ENCODE data around the gene HNRNPA1L2.
"Not testable (repeated sequence)": the region's sequence is repeated elsewhere in the genome, so short reads cannot be mapped to it uniquely, and the experiment has no call there.

HNRNPA1L2 gene

DNA sequence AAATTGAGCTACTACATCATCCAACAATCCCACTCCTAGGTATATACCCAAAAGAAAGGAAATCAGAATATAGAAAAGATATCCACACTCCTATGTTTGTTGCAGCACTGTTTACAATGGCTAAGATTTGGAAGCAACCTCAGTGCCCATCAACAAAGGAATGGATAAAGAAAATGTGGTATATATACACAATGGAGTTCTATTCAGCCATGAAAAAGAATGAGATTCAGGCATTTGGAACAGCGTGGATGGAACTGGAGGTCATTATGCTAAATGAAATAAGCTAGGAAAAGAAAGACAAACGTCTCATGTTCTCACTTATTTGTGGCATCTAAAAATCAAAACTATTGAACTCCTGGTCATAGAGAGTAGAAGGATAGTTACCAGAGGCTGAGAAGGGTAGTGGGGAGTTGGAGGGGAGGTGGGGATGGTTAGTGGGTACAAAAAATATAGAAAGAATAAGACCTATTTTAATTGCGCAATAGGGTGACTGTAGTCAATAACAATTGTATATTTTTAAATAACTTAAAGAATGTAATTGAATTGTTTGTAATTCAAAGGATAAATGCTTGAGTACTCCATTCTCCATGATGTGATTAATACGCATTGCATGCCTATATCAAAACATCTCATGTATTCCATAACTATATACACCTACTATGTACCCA lies 27.0 kb upstream of the HNRNPA1L2 start:
- Histone ChIP-seq H3K27me3 (ENCODE audit: insufficient read depth, low read length, poor library complexity, severe bottlenecking) (no peaks in the 10 kb centered on the region), H3K9me3 (ENCODE audit: insufficient read depth, low read depth, low read length) (no peaks in the 10 kb centered on the region), H3F3A (ENCODE audit: low read depth) (no peaks in the 10 kb centered on the region), H3K4me1 (ENCODE audit: insufficient read depth, low read length, poor library complexity, severe bottlenecking) (peaks cover 13% of the 10 kb centered on the region), H3K9me2 (replicated peaks; ENCODE audit: low read depth, low read length) (no peaks in the 10 kb centered on the region), H2AFZ (ENCODE audit: low read length) (no peak overlapping the region; the same call in 1 of the 2 replicates), H3K79me2 (ENCODE audit: insufficient read depth, low read length) (peaks cover 27% of the 10 kb centered on the region), H3K4me2 (ENCODE audit: low read depth, low read length, poor library complexity, severe bottlenecking) (no peak overlapping the region), H4K20me1 (ENCODE audit: insufficient read depth, low read length, poor library complexity, severe bottlenecking) (peaks cover 4% of the 10 kb centered on the region), H3K9ac (ENCODE audit: low read depth, low read length, poor library complexity, severe bottlenecking) (no peak overlapping the region), H3K36me3 (ENCODE audit: insufficient read depth, low read length) (no peaks in the 10 kb centered on the region), H3K4me3 (ENCODE audit: low read length, poor library complexity, severe bottlenecking) (no peak overlapping the region)
- no peak for TF ChIP-seq EZH2phosphoT487 (IDR thresholded peaks at IDR 0.05; ENCODE audit: borderline replicate concordance)
- TF ChIP-seq, protein P1, sequence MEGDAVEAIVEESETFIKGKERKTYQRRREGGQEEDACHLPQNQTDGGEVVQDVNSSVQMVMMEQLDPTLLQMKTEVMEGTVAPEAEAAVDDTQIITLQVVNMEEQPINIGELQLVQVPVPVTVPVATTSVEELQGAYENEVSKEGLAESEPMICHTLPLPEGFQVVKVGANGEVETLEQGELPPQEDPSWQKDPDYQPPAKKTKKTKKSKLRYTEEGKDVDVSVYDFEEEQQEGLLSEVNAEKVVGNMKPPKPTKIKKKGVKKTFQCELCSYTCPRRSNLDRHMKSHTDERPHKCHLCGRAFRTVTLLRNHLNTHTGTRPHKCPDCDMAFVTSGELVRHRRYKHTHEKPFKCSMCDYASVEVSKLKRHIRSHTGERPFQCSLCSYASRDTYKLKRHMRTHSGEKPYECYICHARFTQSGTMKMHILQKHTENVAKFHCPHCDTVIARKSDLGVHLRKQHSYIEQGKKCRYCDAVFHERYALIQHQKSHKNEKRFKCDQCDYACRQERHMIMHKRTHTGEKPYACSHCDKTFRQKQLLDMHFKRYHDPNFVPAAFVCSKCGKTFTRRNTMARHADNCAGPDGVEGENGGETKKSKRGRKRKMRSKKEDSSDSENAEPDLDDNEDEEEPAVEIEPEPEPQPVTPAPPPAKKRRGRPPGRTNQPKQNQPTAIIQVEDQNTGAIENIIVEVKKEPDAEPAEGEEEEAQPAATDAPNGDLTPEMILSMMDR (conservative IDR thresholded peaks at IDR 0.05; ENCODE audit: low read length): no peak

DNA sequence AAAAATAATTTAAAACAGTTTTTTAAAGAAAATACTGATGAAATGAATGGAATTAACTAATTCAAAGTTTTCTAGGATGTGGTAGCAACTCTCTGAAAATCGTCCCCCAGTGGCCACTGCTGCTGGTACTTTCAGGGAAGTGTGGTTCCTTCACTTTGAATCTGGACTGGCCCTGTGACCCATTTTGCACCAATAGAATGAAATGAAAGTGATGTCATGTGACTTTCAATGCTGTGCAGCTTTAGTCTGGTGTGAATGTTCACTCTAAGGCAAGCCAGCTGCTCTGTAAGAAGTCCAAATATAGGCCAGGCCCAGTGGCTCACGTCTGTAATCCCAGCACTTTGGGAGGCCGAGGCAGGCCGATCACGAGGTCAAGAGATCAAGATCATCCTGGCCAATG lies 26.4 kb upstream of the HNRNPA1L2 start:
- Histone ChIP-seq H3K4me2 (ENCODE audit: low read depth, low read length, poor library complexity, severe bottlenecking) (no peak overlapping the region), H2AFZ (ENCODE audit: low read length) (no peak overlapping the region; the same call in 1 of the 2 replicates), H3K9me2 (replicated peaks; ENCODE audit: low read depth, low read length) (no peaks in the 10 kb centered on the region)

DNA sequence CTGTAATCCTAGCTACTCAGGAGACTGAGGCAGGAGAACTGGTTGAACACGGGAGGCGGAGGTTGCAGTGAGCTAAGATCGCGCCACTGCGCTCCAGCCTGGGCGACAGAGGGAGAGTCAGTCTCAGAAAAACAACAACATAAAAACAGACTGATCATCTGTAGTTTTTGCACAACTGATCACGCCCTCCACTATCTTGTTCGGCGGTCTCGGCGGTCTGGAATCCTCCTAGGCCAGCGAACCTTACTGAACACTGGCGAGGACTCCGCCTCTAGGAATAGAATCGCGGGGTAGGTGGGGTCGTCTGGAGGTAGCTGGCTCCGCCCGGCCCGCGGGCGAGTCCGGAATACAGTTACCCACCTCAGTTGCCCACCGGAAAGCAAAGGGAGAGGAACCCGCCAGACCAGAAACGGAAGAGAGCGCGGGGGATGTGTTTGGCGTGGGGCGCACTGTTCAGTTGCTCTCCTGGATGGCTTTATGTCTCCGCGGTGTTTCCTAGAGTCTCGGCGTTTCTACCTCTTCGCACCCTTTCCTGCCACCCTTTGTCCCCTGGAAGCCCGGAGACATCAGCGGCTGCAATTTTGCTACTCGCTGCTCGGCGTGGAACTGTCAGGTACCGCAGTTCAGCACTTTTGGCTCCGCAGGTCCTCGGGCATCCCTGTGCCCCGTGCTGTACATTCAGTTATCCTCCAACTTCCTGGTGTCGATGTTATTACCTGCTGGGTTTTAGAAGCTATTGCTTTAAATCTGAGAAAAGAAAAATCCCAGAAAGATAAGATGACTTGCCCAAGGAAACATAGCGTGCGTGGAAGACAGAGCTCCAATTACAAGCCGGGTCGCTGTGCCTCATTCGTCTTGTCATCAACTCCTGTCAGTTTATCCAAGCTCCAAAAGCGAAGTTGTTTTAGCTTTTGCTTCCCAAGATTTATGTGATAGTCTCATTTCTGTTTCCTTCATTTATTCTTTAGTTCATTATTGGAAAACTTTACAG lies 24.9 kb upstream of the HNRNPA1L2 start:
- Histone ChIP-seq H3K4me2 (ENCODE audit: low read depth, low read length, poor library complexity, severe bottlenecking) (peak overlapping the region; percentile 83), H3K79me2 (ENCODE audit: insufficient read depth, low read length) (peaks cover 40% of the 10 kb centered on the region), H3K9me3 (ENCODE audit: insufficient read depth, low read depth, low read length) (no peaks in the 10 kb centered on the region), H3K4me3 (ENCODE audit: low read length, poor library complexity, severe bottlenecking) (peak overlapping the region; percentile 86), H3F3A (ENCODE audit: low read depth) (no peaks in the 10 kb centered on the region), H3K36me3 (ENCODE audit: insufficient read depth, low read length) (no peaks in the 10 kb centered on the region), H2AFZ (ENCODE audit: low read length) (peak overlapping the region; percentile 100), H3K27me3 (ENCODE audit: insufficient read depth, low read length, poor library complexity, severe bottlenecking) (no peaks in the 10 kb centered on the region), H3K4me1 (ENCODE audit: insufficient read depth, low read length, poor library complexity, severe bottlenecking) (peaks cover 19% of the 10 kb centered on the region), H3K9ac (ENCODE audit: low read depth, low read length, poor library complexity, severe bottlenecking) (peak overlapping the region; percentile 75), H4K20me1 (ENCODE audit: insufficient read depth, low read length, poor library complexity, severe bottlenecking) (peaks cover 9% of the 10 kb centered on the region), H3K9me2 (replicated peaks; ENCODE audit: low read depth, low read length) (no peaks in the 10 kb centered on the region)
- TF ChIP-seq EZH2phosphoT487 (IDR thresholded peaks at IDR 0.05; ENCODE audit: borderline replicate concordance): no peak
- TF ChIP-seq, protein P1 (conservative IDR thresholded peaks at IDR 0.05; ENCODE audit: low read length): no peak

More for the DNA sequence above, 26.4 kb upstream of the HNRNPA1L2 start:
- no peak overlapping the region for H3K4me3 ChIP-seq (ENCODE audit: low read length, poor library complexity, severe bottlenecking)
- no peaks in the 10 kb centered on the region for H3F3A ChIP-seq (ENCODE audit: low read depth)
- H3K9me3 ChIP-seq (ENCODE audit: insufficient read depth, low read depth, low read length): no peaks in the 10 kb centered on the region
- H3K27me3 ChIP-seq (ENCODE audit: insufficient read depth, low read length, poor library complexity, severe bottlenecking): no peaks in the 10 kb centered on the region
- H4K20me1 ChIP-seq (ENCODE audit: insufficient read depth, low read length, poor library complexity, severe bottlenecking): peaks cover 4% of the 10 kb centered on the region
- no peak overlapping the region for H3K9ac ChIP-seq (ENCODE audit: low read depth, low read length, poor library complexity, severe bottlenecking)
- peaks cover 31% of the 10 kb centered on the region for H3K79me2 ChIP-seq (ENCODE audit: insufficient read depth, low read length)
- H3K36me3 ChIP-seq (ENCODE audit: insufficient read depth, low read length): no peaks in the 10 kb centered on the region
- TF ChIP-seq, protein P1 (conservative IDR thresholded peaks at IDR 0.05; ENCODE audit: low read length): no peak; the same call in 1 of the 2 replicates
- TF ChIP-seq EZH2phosphoT487 (IDR thresholded peaks at IDR 0.05; ENCODE audit: borderline replicate concordance): no peak
- H3K4me1 ChIP-seq (ENCODE audit: insufficient read depth, low read length, poor library complexity, severe bottlenecking): peaks cover 17% of the 10 kb centered on the region

DNA sequence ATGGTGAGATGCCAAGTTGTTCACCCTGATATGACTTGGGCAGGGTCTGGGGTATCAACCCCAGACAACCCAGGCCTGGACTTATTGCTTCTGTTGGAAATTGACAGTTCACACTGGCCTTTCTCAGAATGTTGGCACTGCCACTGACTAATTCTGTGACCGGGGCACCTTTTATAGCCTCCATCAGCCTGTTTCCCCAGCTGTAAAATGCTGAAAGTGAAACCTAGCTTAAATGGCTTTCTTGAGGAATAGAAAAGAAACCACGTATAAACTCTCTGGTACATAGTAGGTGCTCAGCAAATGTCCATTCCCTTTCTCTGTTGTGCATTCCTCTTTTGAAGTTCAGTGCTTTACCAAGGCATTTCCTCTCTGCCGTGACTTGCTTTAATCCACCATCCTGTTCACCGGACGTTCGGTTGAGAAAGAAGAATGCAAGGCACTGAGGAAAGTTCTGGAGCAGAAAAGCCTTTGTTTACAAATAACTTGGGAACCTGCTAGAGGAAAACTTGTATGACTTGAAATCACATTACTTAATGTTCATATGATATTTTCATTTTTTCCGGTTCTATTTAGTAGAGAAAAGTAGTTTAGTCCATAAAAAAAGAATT lies 11.0 kb upstream of the HNRNPA1L2 start:
- H4K20me1 ChIP-seq (ENCODE audit: insufficient read depth, low read length, poor library complexity, severe bottlenecking); H3K9me3 ChIP-seq (ENCODE audit: insufficient read depth, low read depth, low read length); H3K79me2 ChIP-seq (ENCODE audit: insufficient read depth, low read length); H3K9me2 ChIP-seq (replicated peaks; ENCODE audit: low read depth, low read length); H3K4me3 ChIP-seq (ENCODE audit: low read length, poor library complexity, severe bottlenecking); H3K9ac ChIP-seq (ENCODE audit: low read depth, low read length, poor library complexity, severe bottlenecking); H2AFZ ChIP-seq (ENCODE audit: low read length); H3F3A ChIP-seq (ENCODE audit: low read depth); H3K27me3 ChIP-seq (ENCODE audit: insufficient read depth, low read length, poor library complexity, severe bottlenecking); H3K4me1 ChIP-seq (ENCODE audit: insufficient read depth, low read length, poor library complexity, severe bottlenecking); H3K4me2 ChIP-seq (ENCODE audit: low read depth, low read length, poor library complexity, severe bottlenecking): not testable (repeated sequence)
- peaks cover 33% of the 10 kb centered on the region; the same call in 1 of the 2 replicates for H3K36me3 ChIP-seq (ENCODE audit: insufficient read depth, low read length)
